DOHH2 (cell line): Measurements from ENCODE around the gene CATSPERB.

Source experiments
- H3F3A ChIP-seq: fragments of 200-600 bp; sonication (generic), shearing (Covaris generic); 2 replicates; pipeline ENCODE4 v1.6.0; 2016; ENCODE audit warnings: antibody characterized with exemption, mild to moderate bottlenecking; ENCODE audit not compliant: control insufficient read depth, insufficient read depth
- H3K27ac ChIP-seq: fragments of 200-600 bp; sonication (generic); 2 replicates; pipeline ENCODE4 v1.5.1; 2014; ENCODE audit warnings: low read depth, mild to moderate bottlenecking, low read length, moderate library complexity
- H3K27me3 ChIP-seq: fragments of 200-600 bp; sonication (generic); 2 replicates; pipeline ENCODE4 v1.6.1; 2014; ENCODE audit warnings: mild to moderate bottlenecking, low read length, mixed read lengths; ENCODE audit not compliant: control insufficient read depth
- H3K36me3 ChIP-seq: fragments of 200-600 bp; sonication (generic); 2 replicates; pipeline ENCODE4 v1.6.1; 2014; ENCODE audit warnings: mild to moderate bottlenecking, low read length, moderate library complexity, mixed read lengths; ENCODE audit not compliant: control insufficient read depth
- H3K4me1 ChIP-seq: fragments of 200-600 bp; sonication (generic); 2 replicates; pipeline ENCODE4 v1.6.1; 2014; ENCODE audit warnings: mild to moderate bottlenecking, low read length, mixed read lengths; ENCODE audit not compliant: control insufficient read depth
- H3K4me2 ChIP-seq: fragments of 200-600 bp; sonication (generic); 2 replicates; pipeline ENCODE4 v1.6.0; 2014; ENCODE audit warnings: mild to moderate bottlenecking, low read length, moderate library complexity
- H3K4me3 ChIP-seq: fragments of 200-600 bp; sonication (generic); 2 replicates; pipeline ENCODE4 v1.5.1; 2014; ENCODE audit warnings: mild to moderate bottlenecking, low read length, mixed read lengths
- H3K79me2 ChIP-seq: fragments of 200-600 bp; sonication (generic); 2 replicates; pipeline ENCODE4 v1.6.1; 2014; ENCODE audit warnings: mild to moderate bottlenecking, low read length, mixed read lengths; ENCODE audit not compliant: control insufficient read depth
- H3K9me2 ChIP-seq: fragments of 200-600 bp; sonication (generic); replicated peaks from 2 replicates; pipeline ENCODE4 v1.6.1; 2014; ENCODE audit warnings: mild to moderate bottlenecking, low read length, mixed read lengths; ENCODE audit not compliant: control insufficient read depth
- H3K9me3 ChIP-seq: fragments of 200-600 bp; sonication (generic); 2 replicates; pipeline ENCODE4 v1.6.1; 2014; ENCODE audit warnings: antibody characterized with exemption, low read length, mixed read lengths; ENCODE audit not compliant: control insufficient read depth, insufficient read depth
- H4K20me1 ChIP-seq: fragments of 200-600 bp; sonication (generic); 2 replicates; pipeline ENCODE4 v1.6.0; 2014; ENCODE audit warnings: low read depth, mild to moderate bottlenecking, antibody characterized with exemption, low read length, moderate library complexity; ENCODE audit not compliant: control insufficient read depth, insufficient read depth
- CTCF ChIP-seq: fragments of 200-600 bp; sonication (generic); IDR thresholded peaks from one replicate; pipeline ENCODE4 v1.5.1; 2014; ENCODE audit warnings: antibody characterized with exemption, mild to moderate bottlenecking, low read depth, low read length; ENCODE audit not compliant: poor library complexity, severe bottlenecking
- EZH2phosphoT487 ChIP-seq: fragments of 200-600 bp; sonication (generic); IDR thresholded peaks from 2 replicates; pipeline ENCODE4 v1.6.1; 2017; ENCODE audit warnings: borderline replicate concordance, mild to moderate bottlenecking, antibody characterized with exemption, low read length, moderate library complexity, mixed read lengths

The CATSPERB gene

GRCh38 chr14:91745344-91745743 lies 13.5 kb upstream of the CATSPERB start:
- no peak overlapping the region for H3K27ac ChIP-seq
- H3K9me3 ChIP-seq = no peaks in the 10 kb centered on the region
- no peak overlapping the region for H3K4me2 ChIP-seq
- H3F3A ChIP-seq = no peaks in the 10 kb centered on the region
- H3K4me1 ChIP-seq = 0 out of 2 replicates have a peak, but pooled peaks cover 2% of the 10 kb centered on the region
- TF ChIP-seq CTCF (no peak), EZH2phosphoT487 (no peak)
- H3K27me3 ChIP-seq = no peaks in the 10 kb centered on the region
- no peaks in the 10 kb centered on the region for H3K79me2 ChIP-seq
- H3K9me2 ChIP-seq = no peaks in the 10 kb centered on the region
- H4K20me1 ChIP-seq = no peaks in the 10 kb centered on the region
- no peak overlapping the region for H3K4me3 ChIP-seq
- no peaks in the 10 kb centered on the region for H3K36me3 ChIP-seq

GRCh38 chr14:91744068-91744480 lies 12.2 kb upstream of the CATSPERB start:
- H3K27ac ChIP-seq = no peak overlapping the region

GRCh38 chr14:91743305-91743653 lies 11.4 kb upstream of the CATSPERB start:
- no peaks in the 10 kb centered on the region for H3K27me3 ChIP-seq

More at GRCh38 chr14:91744068-91744480, 12.2 kb upstream of the CATSPERB start:
- H3K4me2 ChIP-seq = no peak overlapping the region
- no peaks in the 10 kb centered on the region for H3K9me3 ChIP-seq
- TF ChIP-seq CTCF (no peak), EZH2phosphoT487 (no peak)
- no peaks in the 10 kb centered on the region for H3F3A ChIP-seq
- no peaks in the 10 kb centered on the region for H3K79me2 ChIP-seq
- 0 out of 2 replicates have a peak, but pooled peaks cover 2% of the 10 kb centered on the region for H3K4me1 ChIP-seq
- no peaks in the 10 kb centered on the region for H4K20me1 ChIP-seq
- no peaks in the 10 kb centered on the region for H3K27me3 ChIP-seq
- H3K4me3 ChIP-seq = no peak overlapping the region
- H3K9me2 ChIP-seq = no peaks in the 10 kb centered on the region
- no peaks in the 10 kb centered on the region for H3K36me3 ChIP-seq

More at GRCh38 chr14:91743305-91743653, 11.4 kb upstream of the CATSPERB start:
- Histone ChIP-seq H3K79me2 (no peaks in the 10 kb centered on the region), H3K9me2 (no peaks in the 10 kb centered on the region), H3K27ac (no peak overlapping the region), H3K4me2 (no peak overlapping the region), H3K4me1 (0 out of 2 replicates have a peak, but pooled peaks cover 2% of the 10 kb centered on the region), H4K20me1 (no peaks in the 10 kb centered on the region), H3K36me3 (no peaks in the 10 kb centered on the region), H3K9me3 (no peaks in the 10 kb centered on the region), H3F3A (no peaks in the 10 kb centered on the region), H3K4me3 (no peak overlapping the region)
- TF ChIP-seq CTCF = no peak
- no peak for TF ChIP-seq EZH2phosphoT487
